MM.1S (cell line): ENCODE measurements around the gene BMAL1.

Experiments used
- EZH2 ChIP-seq: fragments of 300-600 bp; sonication (generic); optimal IDR thresholded peaks from 2 replicates; pipeline ENCODE3; 2017; ENCODE audit warnings: low read depth, mild to moderate bottlenecking, antibody characterized with exemption, low read length, mixed read lengths
- TF ChIP-seq, protein P1 (sequence below): fragments of 300-600 bp; sonication (generic); IDR thresholded peaks from 2 replicates; pipeline ENCODE4 v1.5.1; 2016; ENCODE audit warnings: antibody characterized with exemption, low read length, mixed read lengths

GRCh38 chr11:13238879-13239514 is 38.6 kb upstream of the BMAL1 start:
- TF ChIP-seq, protein P1, sequence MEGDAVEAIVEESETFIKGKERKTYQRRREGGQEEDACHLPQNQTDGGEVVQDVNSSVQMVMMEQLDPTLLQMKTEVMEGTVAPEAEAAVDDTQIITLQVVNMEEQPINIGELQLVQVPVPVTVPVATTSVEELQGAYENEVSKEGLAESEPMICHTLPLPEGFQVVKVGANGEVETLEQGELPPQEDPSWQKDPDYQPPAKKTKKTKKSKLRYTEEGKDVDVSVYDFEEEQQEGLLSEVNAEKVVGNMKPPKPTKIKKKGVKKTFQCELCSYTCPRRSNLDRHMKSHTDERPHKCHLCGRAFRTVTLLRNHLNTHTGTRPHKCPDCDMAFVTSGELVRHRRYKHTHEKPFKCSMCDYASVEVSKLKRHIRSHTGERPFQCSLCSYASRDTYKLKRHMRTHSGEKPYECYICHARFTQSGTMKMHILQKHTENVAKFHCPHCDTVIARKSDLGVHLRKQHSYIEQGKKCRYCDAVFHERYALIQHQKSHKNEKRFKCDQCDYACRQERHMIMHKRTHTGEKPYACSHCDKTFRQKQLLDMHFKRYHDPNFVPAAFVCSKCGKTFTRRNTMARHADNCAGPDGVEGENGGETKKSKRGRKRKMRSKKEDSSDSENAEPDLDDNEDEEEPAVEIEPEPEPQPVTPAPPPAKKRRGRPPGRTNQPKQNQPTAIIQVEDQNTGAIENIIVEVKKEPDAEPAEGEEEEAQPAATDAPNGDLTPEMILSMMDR, result peak; percentile 94
- no peak for TF ChIP-seq EZH2
